HTR-8/SVneo (cell line): ENCODE measurements around the gene TOB2.
"Not testable (repeated sequence)": the region's sequence is repeated elsewhere in the genome, so short reads cannot be mapped to it uniquely, and the experiment has no call there.

Source experiments
- DNase-seq: peaks from one replicate; pipeline ENCODE4 v3.0.0; 2011; ENCODE audit warnings: low spot score, mixed read lengths; ENCODE audit not compliant: insufficient read length
- FAIRE-seq: peaks from 2 replicates; lab custom pipeline; 2011; peaks lifted over from hg19 to GRCh38; lab: Jason Lieb, UNC

The TOB2 gene

GRCh38 chr22:41469218-41469851, 22.7 kb upstream of the TOB2 start:
- FAIRE-seq (no peak), DNase-seq (no peak)

GRCh38 chr22:41468381-41469217, 22.0 kb upstream of the TOB2 start, which contains the start of the genes ACO2 and PHF5A:
TSS of gene ACO2 (plus strand) at chr22:41469117. CDS start at chr22:41469147, 30 bp downstream.
TSS of gene PHF5A (minus strand) at chr22:41468692. CDS start at chr22:41468653, 39 bp downstream.
- DNase-seq (peak; percentile 96), FAIRE-seq (peak; percentile 28)

- DNase-seq (no peak), FAIRE-seq (no peak)
These were observed 15.3 kb upstream of the TOB2 start for GRCh38 chr22:41461901-41462300.

GRCh38 chr22:41460071-41460470, 13.5 kb upstream of the TOB2 start:
- not testable (repeated sequence) for FAIRE-seq, DNase-seq

GRCh38 chr22:41459431-41459830, 12.8 kb upstream of the TOB2 start:
- no peak for DNase-seq
- no peak for FAIRE-seq

GRCh38 chr22:41458161-41458728, 11.6 kb upstream of the TOB2 start:
- FAIRE-seq (no peak), DNase-seq (no peak)

GRCh38 chr22:41448189-41448808, 1.7 kb upstream of the TOB2 start:
- DNase-seq, result peak; percentile 97
- FAIRE-seq, result peak; percentile 95

GRCh38 chr22:41447435-41448188, 1.0 kb upstream of the TOB2 start:
- FAIRE-seq (no peak), DNase-seq (no peak)

- DNase-seq, result no peak
- no peak for FAIRE-seq
These were observed 522 bp downstream of the TOB2 start for GRCh38 chr22:41446057-41446501.

- no peak for FAIRE-seq
- no peak for DNase-seq
These were observed 1.2 kb downstream of the TOB2 start for GRCh38 chr22:41445129-41446056.

GRCh38 chr22:41444360-41445128, 2.1 kb downstream of the TOB2 start:
- peak; percentile 48 for FAIRE-seq
- DNase-seq, result peak; percentile 92

GRCh38 chr22:41442240-41442792, 4.3 kb downstream of the TOB2 start:
- no peak for FAIRE-seq

GRCh38 chr22:41440511-41440910, 6.1 kb downstream of the TOB2 start:
- not testable (repeated sequence) for DNase-seq, FAIRE-seq

More at GRCh38 chr22:41442240-41442792, 4.3 kb downstream of the TOB2 start:
- DNase-seq, result no peak

GRCh38 chr22:41437198-41437597, 9.4 kb downstream of the TOB2 start:
- FAIRE-seq (no peak), DNase-seq (no peak)

GRCh38 chr22:41436322-41437113, 10.1 kb downstream of the TOB2 start:
- FAIRE-seq (no peak), DNase-seq (no peak)

- FAIRE-seq (no peak), DNase-seq (no peak)
These were observed 11.0 kb downstream of the TOB2 start for GRCh38 chr22:41435560-41435959.
